ENCODE data around the gene TBC1D2. TPM values are rescaled to one million over a fixed set of nuclear protein-coding genes. Genes with fewer than 3 reads are reported as not detected.

The TBC1D2 gene
- total and polyA plus RNA-seq, 4 donors: 2.8 to 5.1 (median 3.7) TPM

DNA sequence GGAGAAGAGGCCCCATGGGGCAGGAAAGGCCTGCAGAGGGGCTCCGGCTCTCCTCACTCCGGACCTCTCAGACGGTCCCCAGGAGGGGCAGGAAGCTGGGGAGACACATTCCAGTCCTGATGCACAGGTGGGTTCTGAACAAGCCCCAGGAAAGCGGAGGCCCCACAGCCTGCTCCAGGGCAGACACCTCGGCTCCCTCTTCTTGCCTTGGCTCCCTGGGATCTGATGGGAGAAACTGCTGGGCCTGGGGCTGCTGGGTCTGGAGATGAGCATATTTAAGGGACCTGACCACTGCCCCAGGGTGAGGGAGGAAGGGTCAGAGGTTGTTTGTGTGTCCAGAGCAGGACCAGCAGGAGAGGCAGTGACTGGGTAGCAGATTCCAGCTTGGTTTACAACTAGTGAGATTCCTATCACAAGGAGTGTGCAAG lies 64.3 kb downstream of the TBC1D2 start:
- TF ChIP-seq GABPA (IDR thresholded peaks at IDR 0.05 in 1 of 2, conservative IDR thresholded peaks at IDR 0.05 in 1 of 2) (no peak), RAD21 (IDR thresholded peaks at IDR 0.05) (no peak), YY1 (IDR thresholded peaks at IDR 0.05) (no peak)
- TF ChIP-seq, protein P1, sequence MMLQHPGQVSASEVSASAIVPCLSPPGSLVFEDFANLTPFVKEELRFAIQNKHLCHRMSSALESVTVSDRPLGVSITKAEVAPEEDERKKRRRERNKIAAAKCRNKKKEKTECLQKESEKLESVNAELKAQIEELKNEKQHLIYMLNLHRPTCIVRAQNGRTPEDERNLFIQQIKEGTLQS (IDR thresholded peaks at IDR 0.05): no peak
- no peak overlapping the region for H3K4me3 ChIP-seq (ENCODE audit: low read depth in 1 of 3, low read length in 3 of 3)
- no peak overlapping the region for H3K27ac ChIP-seq (ENCODE audit: low read depth in 1 of 2, low read length in 2 of 2)
- 96% methylated on average over 5 of the region's 5 CpGs for WGBS
- no peaks in the 10 kb centered on the region for H3K9me3 ChIP-seq (ENCODE audit: control insufficient read depth in 4 of 4, low read length in 3 of 4)
- peaks cover 0 to 22% (median 7%) of the 10 kb centered on the region in 4 donors for H3K4me1 ChIP-seq (ENCODE audit: control insufficient read depth in 4 of 4, insufficient read depth in 4 of 4, low read length in 3 of 4)
- H3K27me3 ChIP-seq (ENCODE audit: control insufficient read depth in 4 of 4, insufficient read depth in 4 of 4, low read length in 3 of 4): no peaks in the 10 kb centered on the region
- H3K9ac ChIP-seq (ENCODE audit: low read depth in 1 of 2, low read length in 2 of 2): no peak overlapping the region
- no peaks in the 10 kb centered on the region for H3K36me3 ChIP-seq (ENCODE audit: control insufficient read depth in 4 of 4, insufficient read depth in 3 of 4, low read depth in 1 of 4, low read length in 3 of 4)
- DNase-seq (ENCODE audit: low spot score): no peak

DNA sequence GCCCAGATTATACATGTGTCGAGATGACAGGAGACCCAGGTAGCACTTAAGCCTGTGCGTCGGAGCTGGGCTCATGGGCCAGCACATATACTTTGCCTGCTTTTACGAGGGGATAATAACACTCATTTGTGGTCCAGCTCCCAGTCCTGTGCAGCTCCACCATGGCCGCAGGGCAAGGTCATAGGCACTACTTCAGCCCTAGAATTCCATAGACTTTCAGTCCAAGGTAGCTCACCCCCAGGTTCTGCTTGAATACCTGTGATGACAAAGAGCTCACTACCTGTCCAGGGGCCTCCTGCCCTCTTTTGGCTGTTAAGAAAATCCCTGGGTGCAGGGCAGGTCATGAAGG lies 64.7 kb downstream of the TBC1D2 start:
- WGBS: 91% methylated on average over 5 of the region's 5 CpGs
- no peaks in the 10 kb centered on the region for H3K27me3 ChIP-seq (ENCODE audit: control insufficient read depth in 4 of 4, insufficient read depth in 4 of 4, low read length in 3 of 4)
- H3K36me3 ChIP-seq (ENCODE audit: control insufficient read depth in 4 of 4, insufficient read depth in 3 of 4, low read depth in 1 of 4, low read length in 3 of 4): no peaks in the 10 kb centered on the region
- peaks cover 0 to 22% (median 7%) of the 10 kb centered on the region in 4 donors for H3K4me1 ChIP-seq (ENCODE audit: control insufficient read depth in 4 of 4, insufficient read depth in 4 of 4, low read length in 3 of 4)
- TF ChIP-seq JUND (IDR thresholded peaks at IDR 0.05) (no peak), EGR1 (IDR thresholded peaks at IDR 0.05; ENCODE audit: low read depth in 2 of 2) (no peak), SP1 (IDR thresholded peaks at IDR 0.05) (no peak), HNF4A (conservative IDR thresholded peaks at IDR 0.05) (no peak), NR2F2 (IDR thresholded peaks at IDR 0.05) (no peak), RAD21 (IDR thresholded peaks at IDR 0.05) (no peak), TAF1 (conservative IDR thresholded peaks at IDR 0.05) (no peak), FOXA1 (IDR thresholded peaks at IDR 0.05) (no peak)
- TF ChIP-seq, protein P2, sequence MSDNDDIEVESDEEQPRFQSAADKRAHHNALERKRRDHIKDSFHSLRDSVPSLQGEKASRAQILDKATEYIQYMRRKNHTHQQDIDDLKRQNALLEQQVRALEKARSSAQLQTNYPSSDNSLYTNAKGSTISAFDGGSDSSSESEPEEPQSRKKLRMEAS (IDR thresholded peaks at IDR 0.05): no peak
- H3K27ac ChIP-seq (ENCODE audit: low read depth in 1 of 2, low read length in 2 of 2): no peak overlapping the region
- H3K9me3 ChIP-seq (ENCODE audit: control insufficient read depth in 4 of 4, low read length in 3 of 4): no peaks in the 10 kb centered on the region
- no peak overlapping the region for H3K9ac ChIP-seq (ENCODE audit: low read depth in 1 of 2, low read length in 2 of 2)
- no peak overlapping the region for H3K4me3 ChIP-seq (ENCODE audit: low read depth in 1 of 3, low read length in 3 of 3)
- DNase-seq (ENCODE audit: low spot score): no peak

DNA sequence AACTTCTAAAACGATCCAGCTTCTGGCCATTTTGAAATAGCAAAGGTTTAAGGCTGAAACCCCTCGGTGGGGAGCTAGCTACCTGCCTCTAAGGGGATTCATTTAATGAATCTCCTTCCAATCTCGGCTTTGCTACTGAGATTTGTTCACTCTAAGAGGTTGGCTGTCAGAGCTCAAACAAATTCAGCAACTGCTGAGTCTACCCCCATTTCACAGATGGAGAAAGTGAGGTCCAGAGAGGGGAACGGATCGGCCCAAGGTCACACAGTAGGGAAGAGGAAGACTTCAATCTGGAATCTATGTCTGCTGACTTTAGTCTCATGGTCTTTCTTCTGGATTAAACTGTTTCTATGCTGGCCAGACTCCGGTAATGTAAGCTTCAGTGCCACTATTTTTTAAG lies 66.0 kb downstream of the TBC1D2 start:
- H3K36me3 ChIP-seq (ENCODE audit: control insufficient read depth in 4 of 4, insufficient read depth in 3 of 4, low read depth in 1 of 4, low read length in 3 of 4): no peaks in the 10 kb centered on the region
- 89% methylated on average over 6 of the region's 6 CpGs for WGBS
- no peaks in the 10 kb centered on the region for H3K27me3 ChIP-seq (ENCODE audit: control insufficient read depth in 4 of 4, insufficient read depth in 4 of 4, low read length in 3 of 4)
- no peak overlapping the region for H3K9ac ChIP-seq (ENCODE audit: low read depth in 1 of 2, low read length in 2 of 2)
- no peak overlapping the region for H3K4me3 ChIP-seq (ENCODE audit: low read depth in 1 of 3, low read length in 3 of 3)
- H3K4me1 ChIP-seq (ENCODE audit: control insufficient read depth in 4 of 4, insufficient read depth in 4 of 4, low read length in 3 of 4): peaks cover 0 to 22% (median 7%) of the 10 kb centered on the region in 4 donors
- H3K27ac ChIP-seq (ENCODE audit: low read depth in 1 of 2, low read length in 2 of 2): no peak overlapping the region
- no peaks in the 10 kb centered on the region for H3K9me3 ChIP-seq (ENCODE audit: control insufficient read depth in 4 of 4, low read length in 3 of 4)
- DNase-seq (ENCODE audit: low spot score): no peak
- TF ChIP-seq, protein P3, sequence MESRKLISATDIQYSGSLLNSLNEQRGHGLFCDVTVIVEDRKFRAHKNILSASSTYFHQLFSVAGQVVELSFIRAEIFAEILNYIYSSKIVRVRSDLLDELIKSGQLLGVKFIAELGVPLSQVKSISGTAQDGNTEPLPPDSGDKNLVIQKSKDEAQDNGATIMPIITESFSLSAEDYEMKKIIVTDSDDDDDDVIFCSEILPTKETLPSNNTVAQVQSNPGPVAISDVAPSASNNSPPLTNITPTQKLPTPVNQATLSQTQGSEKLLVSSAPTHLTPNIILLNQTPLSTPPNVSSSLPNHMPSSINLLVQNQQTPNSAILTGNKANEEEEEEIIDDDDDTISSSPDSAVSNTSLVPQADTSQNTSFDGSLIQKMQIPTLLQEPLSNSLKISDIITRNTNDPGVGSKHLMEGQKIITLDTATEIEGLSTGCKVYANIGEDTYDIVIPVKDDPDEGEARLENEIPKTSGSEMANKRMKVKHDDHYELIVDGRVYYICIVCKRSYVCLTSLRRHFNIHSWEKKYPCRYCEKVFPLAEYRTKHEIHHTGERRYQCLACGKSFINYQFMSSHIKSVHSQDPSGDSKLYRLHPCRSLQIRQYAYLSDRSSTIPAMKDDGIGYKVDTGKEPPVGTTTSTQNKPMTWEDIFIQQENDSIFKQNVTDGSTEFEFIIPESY (IDR thresholded peaks at IDR 0.05): no peak
- TF ChIP-seq, protein P2 (IDR thresholded peaks at IDR 0.05): no peak
- TF ChIP-seq, protein P4, sequence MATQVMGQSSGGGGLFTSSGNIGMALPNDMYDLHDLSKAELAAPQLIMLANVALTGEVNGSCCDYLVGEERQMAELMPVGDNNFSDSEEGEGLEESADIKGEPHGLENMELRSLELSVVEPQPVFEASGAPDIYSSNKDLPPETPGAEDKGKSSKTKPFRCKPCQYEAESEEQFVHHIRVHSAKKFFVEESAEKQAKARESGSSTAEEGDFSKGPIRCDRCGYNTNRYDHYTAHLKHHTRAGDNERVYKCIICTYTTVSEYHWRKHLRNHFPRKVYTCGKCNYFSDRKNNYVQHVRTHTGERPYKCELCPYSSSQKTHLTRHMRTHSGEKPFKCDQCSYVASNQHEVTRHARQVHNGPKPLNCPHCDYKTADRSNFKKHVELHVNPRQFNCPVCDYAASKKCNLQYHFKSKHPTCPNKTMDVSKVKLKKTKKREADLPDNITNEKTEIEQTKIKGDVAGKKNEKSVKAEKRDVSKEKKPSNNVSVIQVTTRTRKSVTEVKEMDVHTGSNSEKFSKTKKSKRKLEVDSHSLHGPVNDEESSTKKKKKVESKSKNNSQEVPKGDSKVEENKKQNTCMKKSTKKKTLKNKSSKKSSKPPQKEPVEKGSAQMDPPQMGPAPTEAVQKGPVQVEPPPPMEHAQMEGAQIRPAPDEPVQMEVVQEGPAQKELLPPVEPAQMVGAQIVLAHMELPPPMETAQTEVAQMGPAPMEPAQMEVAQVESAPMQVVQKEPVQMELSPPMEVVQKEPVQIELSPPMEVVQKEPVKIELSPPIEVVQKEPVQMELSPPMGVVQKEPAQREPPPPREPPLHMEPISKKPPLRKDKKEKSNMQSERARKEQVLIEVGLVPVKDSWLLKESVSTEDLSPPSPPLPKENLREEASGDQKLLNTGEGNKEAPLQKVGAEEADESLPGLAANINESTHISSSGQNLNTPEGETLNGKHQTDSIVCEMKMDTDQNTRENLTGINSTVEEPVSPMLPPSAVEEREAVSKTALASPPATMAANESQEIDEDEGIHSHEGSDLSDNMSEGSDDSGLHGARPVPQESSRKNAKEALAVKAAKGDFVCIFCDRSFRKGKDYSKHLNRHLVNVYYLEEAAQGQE (IDR thresholded peaks at IDR 0.05): no peak
- TF ChIP-seq TAF1 (conservative IDR thresholded peaks at IDR 0.05): no peak
- no peak for TF ChIP-seq EGR1 (IDR thresholded peaks at IDR 0.05; ENCODE audit: low read depth in 2 of 2)
- no peak for TF ChIP-seq HNF4G (IDR thresholded peaks at IDR 0.05)

All from liver (tissue), 9 donors.